Liver (tissue), 9 donors: ENCODE data around the gene KSR1. TPM values are rescaled to one million over a fixed set of nuclear protein-coding genes. Genes with fewer than 3 reads are reported as not detected.
A peak's percentile ranks its signal among the peaks of the same experiment; 100 is the strongest.

ENCODE experiments used
- DNase-seq: peaks from one replicate; pipeline ENCODE4 v3.0.0-alpha.2; 2017; ENCODE audit warnings: low spot score
- H3K27ac ChIP-seq, 2 donors: one replicate each; pipeline ENCODE4 v1.7.0; 2013; ENCODE audit warnings: inconsistent platforms in 2 of 2, low read length in 2 of 2, control low read depth in 1 of 2, low read depth in 1 of 2, mild to moderate bottlenecking in 1 of 2
- H3K27me3 ChIP-seq, 4 donors: one replicate each; pipeline versions ENCODE4 v1.6.1 to v1.7.0; 2013; ENCODE audit warnings: low read length in 3 of 4, inconsistent platforms in 1 of 4, mild to moderate bottlenecking in 1 of 4, moderate library complexity in 1 of 4; ENCODE audit not compliant: control insufficient read depth in 4 of 4, insufficient read depth in 4 of 4
- H3K36me3 ChIP-seq, 4 donors: one replicate each; pipeline versions ENCODE4 v1.6.1 to v1.7.0; 2013; ENCODE audit warnings: low read length in 3 of 4, mild to moderate bottlenecking in 3 of 4, low read depth in 1 of 4, moderate library complexity in 1 of 4; ENCODE audit not compliant: control insufficient read depth in 4 of 4, insufficient read depth in 3 of 4
- H3K4me1 ChIP-seq, 4 donors: one replicate each; pipeline versions ENCODE4 v1.6.1 to v1.7.0; 2013; ENCODE audit warnings: low read length in 3 of 4, mild to moderate bottlenecking in 3 of 4, moderate library complexity in 1 of 4; ENCODE audit not compliant: control insufficient read depth in 4 of 4, insufficient read depth in 4 of 4
- H3K4me3 ChIP-seq, 3 donors: one replicate each; pipeline versions ENCODE4 v1.6.1 to v1.7.0; 2013; ENCODE audit warnings: low read length in 3 of 3, control low read depth in 1 of 3, low read depth in 1 of 3, mild to moderate bottlenecking in 1 of 3
- H3K9ac ChIP-seq, 2 donors: one replicate each; pipeline ENCODE4 v1.7.0; 2013; ENCODE audit warnings: low read length in 2 of 2, mild to moderate bottlenecking in 2 of 2, moderate library complexity in 2 of 2, control low read depth in 1 of 2, low read depth in 1 of 2
- H3K9me3 ChIP-seq, 4 donors: one replicate each; pipeline versions ENCODE4 v1.6.1 to v1.7.0; 2013; ENCODE audit warnings: low read length in 3 of 4; ENCODE audit not compliant: control insufficient read depth in 4 of 4
- FOXA1 ChIP-seq: IDR thresholded peaks from 2 replicates; pipeline ENCODE4 v1.6.1; 2016; ENCODE audit warnings: antibody characterized with exemption
- FOXA2 ChIP-seq: IDR thresholded peaks from 2 replicates; pipeline ENCODE4 v1.6.1; 2016; ENCODE audit warnings: antibody characterized with exemption
- GABPA ChIP-seq, 2 donors: IDR thresholded peaks in 1 of 2; conservative IDR thresholded peaks in 1 of 2; 2 replicates each; pipeline ENCODE4 v1.6.1; 2016; ENCODE audit warnings: antibody characterized with exemption in 2 of 2, mild to moderate bottlenecking in 1 of 2, moderate library complexity in 1 of 2
- HNF4G ChIP-seq: IDR thresholded peaks from 2 replicates; pipeline ENCODE4 v1.6.1; 2016; ENCODE audit warnings: antibody characterized with exemption
- JUND ChIP-seq, 2 donors: IDR thresholded peaks; 2 replicates each; pipeline ENCODE4 v1.6.1; 2016; ENCODE audit warnings: antibody characterized with exemption in 2 of 2
- RAD21 ChIP-seq, 2 donors: IDR thresholded peaks; 2 replicates each; pipeline ENCODE4 v1.6.1; 2016; ENCODE audit warnings: antibody characterized with exemption in 2 of 2, mild to moderate bottlenecking in 2 of 2
- SP1 ChIP-seq: IDR thresholded peaks from 2 replicates; pipeline ENCODE4 v1.6.1; 2018; ENCODE audit warnings: antibody characterized with exemption, mild to moderate bottlenecking
- TAF1 ChIP-seq: conservative IDR thresholded peaks from 2 replicates; pipeline ENCODE4 v1.6.1; 2016; ENCODE audit warnings: antibody characterized with exemption, mild to moderate bottlenecking
- WGBS: extraction: QIAGEN DNeasy Blood & Tissue Kit; methylation state at CpG from one replicate; pipeline ENCODE4 v1.1.7; 2013; 5-methylcytosine and 5-hydroxymethylcytosine counted together
- polyA plus RNA-seq, 2 donors: library from polyadenylated mRNA; stranded (reverse) in 1 of 2; unstranded in 1 of 2; fragments of 200-250 nt in 1 of 2; fragments of >200 nt in 1 of 2; fragmentation: Nextera tagmentation in 1 of 2; extraction: Ambion mirVana in 1 of 2; gene quantifications; one replicate each; pipeline versions ENCODE4 v1.2.1 to v1.2.3, GENCODE V29; 2013 to 2015
- total RNA-seq, 2 donors: library from RNA; depleted of rRNA; stranded (reverse); fragments of >200 nt; gene quantifications; one replicate each; pipeline ENCODE4 v1.2.3, GENCODE V29; 2014
- TF ChIP-seq, protein P1 (sequence below): fragments of 150-350 bp; IDR thresholded peaks from 2 replicates; pipeline ENCODE4 v1.5.1; 2017; ENCODE audit warnings: improper control_type of control experiment, low read depth, low read length; ENCODE audit not compliant: missing input control
- TF ChIP-seq, protein P2 (sequence below): IDR thresholded peaks from 2 replicates; pipeline ENCODE4 v1.6.1; 2016; ENCODE audit warnings: antibody characterized with exemption
- TF ChIP-seq, protein P3 (sequence below): IDR thresholded peaks from 2 replicates; pipeline ENCODE4 v1.6.1; 2016; ENCODE audit warnings: antibody characterized with exemption
- donor health status: healthy.
- donor health status: healthy.
- donor health status: healthy.
- donor health status: healthy.
- donor health status: healthy.

The KSR1 gene
- total and polyA plus RNA-seq, 4 donors, result 1.2 to 9.0 (median 4.1) TPM

DNA sequence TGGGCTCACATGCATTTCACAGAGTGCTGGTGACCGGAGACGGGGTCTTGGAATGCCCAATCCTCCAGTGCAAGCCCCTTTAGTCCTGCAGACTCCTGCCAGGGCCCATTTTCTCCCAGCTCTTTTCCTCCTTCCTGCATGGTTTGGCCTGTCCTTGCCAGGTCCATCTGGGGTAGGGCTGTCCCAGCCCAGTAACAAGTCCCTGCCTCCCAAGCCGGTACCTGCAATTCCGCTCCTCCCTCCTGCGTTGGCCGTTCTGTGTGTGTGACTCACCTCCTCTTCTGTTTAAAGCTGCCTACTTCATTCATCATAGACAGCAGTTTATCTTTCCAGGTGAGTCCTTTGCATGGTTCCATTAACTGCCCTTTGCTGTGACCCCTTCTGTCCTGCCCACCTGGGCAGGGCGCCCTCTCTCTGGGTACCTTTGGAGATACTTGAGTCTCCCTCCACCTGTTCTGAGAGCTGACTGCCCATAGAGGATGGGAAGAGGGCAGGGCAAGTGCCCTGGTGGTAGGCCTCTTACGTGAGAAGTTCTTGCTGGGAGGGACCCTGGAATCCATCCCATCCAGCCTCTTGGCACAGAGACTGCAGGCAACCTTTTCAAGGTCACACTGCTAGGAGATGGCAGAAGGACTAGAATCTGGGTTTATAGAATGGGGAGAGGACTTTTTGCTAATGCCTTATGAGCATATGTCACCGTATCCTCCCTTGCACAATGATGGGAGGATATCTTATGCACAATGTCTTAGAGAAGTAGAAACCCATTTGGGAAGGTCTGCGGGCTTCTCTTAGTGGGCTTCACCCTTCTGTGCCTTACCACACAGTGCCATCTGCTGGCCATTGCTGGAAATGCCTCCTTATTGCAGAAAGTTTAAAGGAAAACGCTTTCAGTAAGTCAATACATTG lies 145.1 kb downstream of the KSR1 start:
- H3K4me3 ChIP-seq, result no peak overlapping the region
- no peak overlapping the region for H3K27ac ChIP-seq
- no peaks in the 10 kb centered on the region for H3K27me3 ChIP-seq
- no peaks in the 10 kb centered on the region for H3K4me1 ChIP-seq
- DNase-seq, result peak; percentile 94
- H3K9me3 ChIP-seq, result no peaks in the 10 kb centered on the region
- H3K36me3 ChIP-seq, result peaks cover 0 to 14% (median 1%) of the 10 kb centered on the region in 4 donors
- peak; percentile 96 for TF ChIP-seq RAD21 (IDR thresholded peaks at IDR 0.05)
- no peak for TF ChIP-seq JUND (IDR thresholded peaks at IDR 0.05)
- no peak for TF ChIP-seq TAF1
- TF ChIP-seq, protein P1, sequence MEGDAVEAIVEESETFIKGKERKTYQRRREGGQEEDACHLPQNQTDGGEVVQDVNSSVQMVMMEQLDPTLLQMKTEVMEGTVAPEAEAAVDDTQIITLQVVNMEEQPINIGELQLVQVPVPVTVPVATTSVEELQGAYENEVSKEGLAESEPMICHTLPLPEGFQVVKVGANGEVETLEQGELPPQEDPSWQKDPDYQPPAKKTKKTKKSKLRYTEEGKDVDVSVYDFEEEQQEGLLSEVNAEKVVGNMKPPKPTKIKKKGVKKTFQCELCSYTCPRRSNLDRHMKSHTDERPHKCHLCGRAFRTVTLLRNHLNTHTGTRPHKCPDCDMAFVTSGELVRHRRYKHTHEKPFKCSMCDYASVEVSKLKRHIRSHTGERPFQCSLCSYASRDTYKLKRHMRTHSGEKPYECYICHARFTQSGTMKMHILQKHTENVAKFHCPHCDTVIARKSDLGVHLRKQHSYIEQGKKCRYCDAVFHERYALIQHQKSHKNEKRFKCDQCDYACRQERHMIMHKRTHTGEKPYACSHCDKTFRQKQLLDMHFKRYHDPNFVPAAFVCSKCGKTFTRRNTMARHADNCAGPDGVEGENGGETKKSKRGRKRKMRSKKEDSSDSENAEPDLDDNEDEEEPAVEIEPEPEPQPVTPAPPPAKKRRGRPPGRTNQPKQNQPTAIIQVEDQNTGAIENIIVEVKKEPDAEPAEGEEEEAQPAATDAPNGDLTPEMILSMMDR, result peak; percentile 96
- WGBS, result 64% methylated on average over 11 of the region's 11 CpGs
- H3K9ac ChIP-seq, result no peak overlapping the region

DNA sequence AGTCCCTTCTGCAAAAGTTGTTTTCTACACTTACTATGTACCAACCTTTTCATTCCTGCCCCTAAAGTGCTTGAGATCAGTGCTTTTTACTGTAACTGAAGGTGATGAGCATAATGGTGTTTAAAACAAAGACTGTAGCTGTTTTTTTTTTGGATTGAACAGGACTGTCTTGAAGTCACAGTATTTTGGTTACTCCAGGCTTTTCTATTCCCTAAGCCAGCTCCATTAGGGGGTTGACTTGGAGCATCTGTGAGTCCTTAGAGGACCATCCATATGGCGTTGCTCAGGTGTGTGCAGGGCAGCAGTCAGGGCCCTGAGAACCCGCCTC lies 145.7 kb downstream of the KSR1 start:
- 78% methylated on average over 2 of the region's 2 CpGs for WGBS
- TF ChIP-seq FOXA2 (no peak), SP1 (no peak), JUND (IDR thresholded peaks at IDR 0.05) (no peak), FOXA1 (no peak), HNF4G (no peak)
- TF ChIP-seq, protein P2, sequence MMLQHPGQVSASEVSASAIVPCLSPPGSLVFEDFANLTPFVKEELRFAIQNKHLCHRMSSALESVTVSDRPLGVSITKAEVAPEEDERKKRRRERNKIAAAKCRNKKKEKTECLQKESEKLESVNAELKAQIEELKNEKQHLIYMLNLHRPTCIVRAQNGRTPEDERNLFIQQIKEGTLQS, result no peak
- TF ChIP-seq, protein P3, sequence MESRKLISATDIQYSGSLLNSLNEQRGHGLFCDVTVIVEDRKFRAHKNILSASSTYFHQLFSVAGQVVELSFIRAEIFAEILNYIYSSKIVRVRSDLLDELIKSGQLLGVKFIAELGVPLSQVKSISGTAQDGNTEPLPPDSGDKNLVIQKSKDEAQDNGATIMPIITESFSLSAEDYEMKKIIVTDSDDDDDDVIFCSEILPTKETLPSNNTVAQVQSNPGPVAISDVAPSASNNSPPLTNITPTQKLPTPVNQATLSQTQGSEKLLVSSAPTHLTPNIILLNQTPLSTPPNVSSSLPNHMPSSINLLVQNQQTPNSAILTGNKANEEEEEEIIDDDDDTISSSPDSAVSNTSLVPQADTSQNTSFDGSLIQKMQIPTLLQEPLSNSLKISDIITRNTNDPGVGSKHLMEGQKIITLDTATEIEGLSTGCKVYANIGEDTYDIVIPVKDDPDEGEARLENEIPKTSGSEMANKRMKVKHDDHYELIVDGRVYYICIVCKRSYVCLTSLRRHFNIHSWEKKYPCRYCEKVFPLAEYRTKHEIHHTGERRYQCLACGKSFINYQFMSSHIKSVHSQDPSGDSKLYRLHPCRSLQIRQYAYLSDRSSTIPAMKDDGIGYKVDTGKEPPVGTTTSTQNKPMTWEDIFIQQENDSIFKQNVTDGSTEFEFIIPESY, result no peak
- peaks cover 0 to 17% (median 1%) of the 10 kb centered on the region in 4 donors for H3K36me3 ChIP-seq

GRCh38 chr17:27602721-27603420 lies 146.6 kb downstream of the KSR1 start:
- TF ChIP-seq HNF4G (no peak), JUND (IDR thresholded peaks at IDR 0.05) (no peak), GABPA (IDR thresholded peaks at IDR 0.05 in 1 of 2, conservative IDR thresholded peaks at IDR 0.05 in 1 of 2) (no peak), RAD21 (IDR thresholded peaks at IDR 0.05) (peak; percentile 78 to 89)
- TF ChIP-seq, protein P1, result peak; percentile 92
- H3K4me3 ChIP-seq, result no peak overlapping the region
- DNase-seq, result peak; percentile 91
- 46% methylated on average over 15 of the region's 15 CpGs for WGBS
- H3K27me3 ChIP-seq, result no peaks in the 10 kb centered on the region
- no peaks in the 10 kb centered on the region for H3K4me1 ChIP-seq
- no peak overlapping the region for H3K27ac ChIP-seq
- H3K9ac ChIP-seq, result no peak overlapping the region
- H3K36me3 ChIP-seq, result peaks cover 0 to 22% (median 2%) of the 10 kb centered on the region in 4 donors
- no peaks in the 10 kb centered on the region for H3K9me3 ChIP-seq

More for the DNA sequence above, 145.7 kb downstream of the KSR1 start:
- Histone ChIP-seq H3K27me3 (no peaks in the 10 kb centered on the region), H3K9me3 (no peaks in the 10 kb centered on the region), H3K4me1 (no peaks in the 10 kb centered on the region), H3K4me3 (no peak overlapping the region), H3K9ac (no peak overlapping the region), H3K27ac (no peak overlapping the region)
- DNase-seq, result no peak
